NCI-H146 treated with DMSO at 0.1 percent for 48 hours (cell line): ENCODE results near the gene PDK1.
"Not testable (repeated sequence)": the region's sequence is repeated elsewhere in the genome, so short reads cannot be mapped to it uniquely, and the experiment has no call there.

Source experiments
- DNase-seq: peaks from one replicate; lab custom pipeline; 2025; ENCODE audit not compliant: unreplicated experiment; lab: John Stamatoyannopoulos, UW

PDK1 gene

DNA sequence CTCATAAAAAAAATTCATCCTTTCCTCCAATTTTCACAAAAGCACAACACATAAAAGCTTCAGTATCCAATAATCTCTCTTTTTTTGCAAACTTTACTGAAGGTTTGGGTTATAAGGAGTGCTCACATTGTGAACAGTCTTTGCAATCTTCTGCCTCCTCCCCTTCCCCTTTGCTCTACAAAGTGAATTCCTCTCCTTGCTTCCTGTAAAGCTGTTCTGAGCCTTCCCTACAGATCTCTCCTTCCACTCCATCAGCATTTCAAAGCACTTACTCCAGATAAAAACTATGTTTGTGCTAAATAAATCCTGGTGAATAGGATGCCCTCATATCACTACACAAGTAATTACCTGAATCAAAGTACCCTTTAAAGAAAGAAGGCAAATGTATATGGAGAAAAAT is 4.6 kb upstream of the PDK1 start:
- no peak for DNase-seq

DNA sequence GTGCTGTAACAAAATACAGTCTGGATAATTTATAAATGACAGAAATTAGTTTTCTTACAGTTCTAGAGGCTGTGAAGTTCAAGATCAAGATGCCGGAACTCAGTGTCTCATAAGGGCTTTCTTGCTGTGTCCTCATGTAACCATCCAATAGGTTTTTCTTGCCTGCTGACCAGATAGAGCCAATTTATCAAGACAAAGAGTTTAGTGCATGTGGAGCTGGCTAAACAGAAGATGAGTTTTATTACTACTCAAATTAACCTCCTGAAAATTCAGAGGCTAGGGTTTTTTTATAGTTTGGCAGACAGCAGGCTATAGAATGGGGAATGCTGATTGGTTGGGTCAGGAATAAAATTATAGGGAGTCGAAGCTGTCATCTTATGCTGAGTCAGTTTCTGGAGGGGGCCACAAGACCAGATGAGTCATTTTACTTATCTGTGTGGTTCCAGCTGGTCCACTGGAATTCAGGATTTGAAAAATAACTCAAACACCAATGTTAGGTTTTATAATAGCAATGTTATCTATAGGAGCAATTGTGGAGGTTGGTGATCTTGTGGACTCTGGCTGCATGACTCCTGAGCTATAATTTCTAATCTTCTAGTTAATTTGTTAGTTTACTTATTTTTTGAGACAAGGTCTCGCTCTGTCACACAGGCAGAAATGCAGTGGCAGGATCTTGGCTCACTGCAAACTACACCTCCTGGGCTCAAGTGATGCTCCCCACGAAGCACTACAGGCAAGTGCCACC is 3.2 kb upstream of the PDK1 start:
- DNase-seq = no peak

DNA sequence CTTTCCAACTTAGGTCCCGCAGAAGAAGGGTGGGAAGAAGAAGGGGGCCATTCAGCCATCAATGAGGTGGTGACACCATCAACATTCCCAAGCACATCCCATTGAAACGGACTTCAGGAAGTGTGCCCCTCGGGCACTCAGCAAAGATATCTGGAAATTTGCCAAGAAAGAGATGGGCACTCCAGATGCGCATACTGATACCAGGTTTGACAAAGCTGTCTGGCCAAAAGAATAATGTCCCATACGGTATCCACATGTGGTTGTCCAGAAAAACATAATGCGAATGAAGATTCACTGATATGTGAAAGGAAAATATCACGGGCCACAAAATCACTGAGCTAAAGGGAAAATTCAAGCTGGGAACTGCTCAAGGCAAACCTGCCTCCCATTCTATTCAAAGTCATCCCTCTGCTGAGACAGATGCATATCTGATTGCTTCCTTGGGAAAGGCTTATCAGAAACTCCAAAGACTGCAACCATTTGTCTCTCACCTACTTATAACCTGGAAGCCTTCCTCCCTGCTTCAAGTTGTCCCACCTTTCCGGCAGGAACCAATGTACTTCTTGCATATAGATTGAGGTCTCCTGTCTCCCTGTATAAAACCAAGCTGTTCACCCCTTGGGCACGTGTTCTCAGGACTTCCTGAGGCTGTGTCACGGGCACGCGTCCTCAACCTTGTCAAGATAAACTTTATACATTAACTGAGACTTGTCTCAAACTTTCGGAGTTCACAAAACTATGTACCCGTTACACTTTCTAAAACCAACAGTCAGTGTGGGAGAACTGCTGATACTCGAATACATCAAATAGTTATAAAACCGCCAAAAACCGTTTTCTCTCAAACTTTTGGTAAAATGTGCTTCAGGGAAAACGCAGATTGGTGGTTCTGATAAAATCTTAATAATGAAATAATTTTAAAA is 1.3 kb upstream of the PDK1 start:
- no peak for DNase-seq

DNA sequence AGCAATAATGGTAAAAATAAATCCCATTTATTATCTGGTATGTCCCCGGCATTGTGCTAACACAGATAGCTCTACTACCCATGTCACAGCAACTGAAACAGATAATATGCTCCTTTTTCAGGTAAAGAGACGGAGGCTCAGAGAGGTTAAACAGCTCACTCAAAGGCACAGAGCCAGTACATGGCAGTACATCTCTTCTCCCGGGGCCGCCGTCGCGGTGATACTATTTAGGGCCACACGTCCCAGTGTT is 693 bp upstream of the PDK1 start:
- no peak for DNase-seq

DNA sequence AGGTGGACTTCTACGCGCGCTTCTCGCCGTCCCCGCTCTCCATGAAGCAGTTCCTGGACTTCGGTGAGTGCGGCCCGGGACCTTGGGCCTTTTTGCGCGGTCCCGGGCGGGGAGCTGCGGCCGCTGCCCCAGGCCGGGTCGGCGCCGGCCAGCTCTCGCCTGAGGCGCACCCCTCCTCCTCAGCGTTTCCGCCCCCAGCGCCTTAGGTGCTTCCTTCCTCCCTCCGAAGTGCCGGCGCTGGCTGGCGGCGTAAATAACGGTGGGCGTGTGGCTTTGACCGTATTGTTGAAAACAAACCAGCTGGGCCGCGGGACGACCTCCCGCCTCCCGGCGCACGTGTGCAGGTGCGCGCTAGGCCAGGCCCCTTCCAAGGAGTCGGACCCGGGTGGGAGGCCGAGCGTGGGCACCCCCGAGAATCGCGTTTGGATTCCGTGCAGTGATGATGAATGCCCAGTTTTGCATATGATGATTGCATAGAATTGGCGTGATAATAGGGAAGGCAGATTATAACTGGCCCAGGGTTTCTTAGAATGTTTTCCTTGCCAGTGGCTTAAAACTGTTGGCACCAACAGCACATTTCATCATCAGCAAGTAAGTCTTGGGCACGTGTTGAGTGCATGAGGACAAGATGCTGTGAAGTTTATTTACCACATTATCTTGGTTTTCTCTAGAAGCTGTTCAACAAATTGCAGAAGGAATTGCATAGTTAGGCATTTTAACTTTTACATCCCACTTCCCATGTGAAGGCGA is 569 bp downstream of the PDK1 start:
- DNase-seq = peak; percentile 16

DNA sequence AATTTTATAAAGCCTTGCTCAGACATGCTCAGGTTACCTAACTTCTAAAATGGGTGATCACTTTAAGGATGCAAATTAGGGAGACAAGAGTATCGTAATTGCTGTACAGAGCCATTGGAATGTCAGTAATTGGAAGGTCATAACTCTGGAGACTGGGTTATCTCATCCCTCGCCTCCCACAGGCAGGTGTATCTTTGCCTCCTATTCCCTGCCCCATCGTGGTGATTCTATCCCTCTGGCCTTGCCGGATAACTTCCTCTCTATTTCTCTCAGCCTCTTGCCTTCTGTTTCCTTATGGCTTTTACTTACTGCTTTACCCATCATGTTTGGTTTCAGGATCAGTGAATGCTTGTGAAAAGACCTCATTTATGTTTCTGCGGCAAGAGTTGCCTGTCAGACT is 2.5 kb downstream of the PDK1 start:
- no peak for DNase-seq

DNA sequence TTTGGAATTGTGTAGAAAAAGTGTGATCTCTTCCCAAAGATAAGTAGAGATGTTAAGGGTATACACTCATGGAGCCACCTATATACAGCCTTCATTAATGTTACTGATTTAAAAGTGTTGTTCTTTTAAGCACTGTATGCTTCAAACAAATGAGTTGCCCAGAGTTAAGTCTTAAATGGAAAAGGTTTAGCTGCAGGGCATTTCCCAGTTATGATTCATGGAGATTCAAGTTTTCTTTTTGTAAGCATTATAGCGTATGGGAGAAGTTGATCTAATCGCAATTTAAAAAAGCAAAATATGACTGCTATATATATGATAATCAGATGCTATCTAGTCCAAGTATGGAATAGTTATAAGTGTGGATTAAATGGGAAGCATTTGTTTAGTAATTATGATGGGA is 4.8 kb downstream of the PDK1 start:
- DNase-seq = no peak

DNA sequence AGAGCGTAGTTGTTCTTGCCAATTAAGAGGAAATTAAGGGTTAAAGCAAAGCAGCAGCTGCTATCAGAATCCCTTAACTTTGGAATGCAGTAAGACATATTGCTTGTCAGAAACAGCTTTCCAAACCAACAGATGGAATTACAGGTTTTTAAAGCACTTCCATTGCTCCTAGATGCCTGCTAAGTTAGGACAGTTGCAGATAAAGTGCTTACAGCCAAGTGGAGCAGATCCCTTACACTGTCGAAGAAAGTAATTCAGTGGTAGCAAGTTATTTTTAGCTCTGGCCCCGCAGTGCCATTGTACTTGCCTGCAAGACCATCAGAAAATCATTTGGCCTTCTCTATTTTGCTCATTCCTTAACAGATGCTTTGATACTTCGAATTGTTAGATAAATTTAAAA is 5.4 kb downstream of the PDK1 start:
- DNase-seq = no peak

DNA sequence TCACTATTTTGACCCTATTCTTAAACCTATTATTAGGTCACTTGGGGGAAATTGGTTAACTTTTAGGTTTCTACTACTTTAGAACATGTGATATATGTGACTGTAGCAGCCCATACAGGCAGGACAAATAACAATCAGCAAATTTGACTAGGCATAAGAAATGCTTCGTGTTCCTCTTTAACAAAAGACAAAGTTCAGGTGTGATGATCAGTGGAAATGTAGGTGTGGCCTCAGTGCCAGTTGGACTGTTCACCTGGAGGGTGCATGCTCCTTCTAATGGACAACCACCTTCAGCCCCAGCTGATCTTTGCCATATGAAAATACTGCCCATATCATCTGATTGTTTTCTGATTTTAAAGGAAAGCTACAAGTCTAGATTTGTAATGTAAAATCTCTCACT is 6.4 kb downstream of the PDK1 start:
- no peak for DNase-seq

DNA sequence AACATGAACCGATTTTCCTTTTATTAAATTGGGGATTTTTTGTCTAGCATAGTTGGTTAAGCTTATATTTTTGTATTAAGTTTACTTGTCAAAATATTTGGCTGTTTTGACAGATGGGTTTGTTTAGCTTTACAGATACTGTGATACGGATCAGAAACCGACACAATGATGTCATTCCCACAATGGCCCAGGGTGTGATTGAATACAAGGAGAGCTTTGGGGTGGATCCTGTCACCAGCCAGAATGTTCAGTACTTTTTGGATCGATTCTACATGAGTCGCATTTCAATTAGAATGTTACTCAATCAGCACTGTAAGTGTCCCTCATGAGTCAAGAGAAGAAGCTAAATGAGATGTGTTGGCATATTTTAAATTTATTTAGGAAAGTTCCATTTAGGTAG is 8.5 kb downstream of the PDK1 start:
- no peak for DNase-seq

DNA sequence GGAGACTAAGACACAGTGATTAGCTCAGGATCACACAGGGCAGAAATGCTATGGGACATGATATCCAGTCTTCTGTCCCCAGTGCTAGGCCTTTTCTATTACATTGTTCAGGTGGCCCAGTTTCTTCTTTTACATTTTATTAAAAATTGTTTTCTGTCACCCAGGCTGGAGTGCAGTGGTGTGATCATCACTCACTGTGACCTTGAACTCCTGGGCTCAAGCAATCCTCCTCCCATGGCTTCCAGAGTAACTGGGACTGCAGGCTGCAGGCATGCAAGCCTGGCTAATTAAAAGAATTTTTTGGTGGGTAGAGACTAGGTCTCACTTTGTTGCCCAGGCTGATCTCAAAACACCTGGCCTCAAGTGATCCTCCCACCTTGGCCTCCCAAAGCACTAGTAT is 15.4 kb downstream of the PDK1 start:
- DNase-seq = no peak

DNA sequence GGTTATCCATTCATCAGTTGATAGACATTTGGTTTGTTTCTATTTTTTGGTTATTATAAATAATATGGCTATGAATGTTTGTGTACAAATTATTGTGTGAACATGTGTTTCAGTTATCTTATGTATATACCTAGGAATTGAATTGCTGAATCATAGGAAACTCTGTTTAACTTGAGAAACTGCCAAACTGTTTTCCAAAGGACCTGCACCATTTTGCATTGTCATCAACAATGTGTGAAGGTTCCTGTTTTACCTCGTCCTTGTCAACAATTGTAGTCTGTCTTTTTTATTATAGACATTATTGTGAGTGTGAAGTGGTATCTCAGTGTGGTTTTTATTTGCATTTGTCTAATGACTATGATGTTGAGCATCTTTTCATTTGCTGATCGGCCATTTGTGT is 17.1 kb downstream of the PDK1 start:
- no peak for DNase-seq

DNA sequence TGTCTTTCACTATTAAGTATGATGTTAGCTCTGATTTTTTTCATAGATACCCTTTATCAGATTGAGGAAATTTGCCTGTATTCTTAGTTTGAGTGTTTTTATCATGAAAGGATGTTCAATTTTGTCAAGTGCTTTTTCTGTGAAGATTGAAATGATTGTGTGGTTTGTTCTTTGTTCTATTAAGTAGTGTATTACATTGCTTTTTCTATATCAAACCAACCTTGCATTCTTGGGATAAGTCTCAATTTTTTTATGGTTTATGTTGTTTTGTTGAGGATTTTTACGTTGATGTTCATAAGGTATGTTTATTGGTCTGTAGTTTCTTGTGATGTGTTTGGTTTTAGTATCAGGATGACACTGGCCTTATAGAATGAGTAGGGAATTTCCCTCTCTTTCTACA is 19.1 kb downstream of the PDK1 start:
- DNase-seq = no peak

DNA sequence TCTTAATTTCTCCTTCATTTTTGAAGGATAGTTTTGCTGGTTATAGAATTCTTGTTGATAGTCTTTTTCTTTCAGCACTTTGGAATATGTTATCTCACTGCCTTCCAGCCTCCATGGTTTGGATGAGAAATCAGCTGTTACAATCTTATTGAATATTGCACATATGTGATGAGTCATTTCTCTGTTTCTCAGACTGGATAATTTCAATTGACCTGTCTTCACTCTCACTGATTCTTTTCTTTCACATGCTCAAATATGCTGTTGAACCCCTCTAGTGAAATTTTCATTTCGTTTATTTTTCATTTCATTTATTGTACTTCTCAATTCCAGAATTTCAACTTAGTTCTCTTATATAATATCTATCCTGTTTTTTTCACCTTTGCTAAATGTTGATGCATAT is 22.2 kb downstream of the PDK1 start:
- DNase-seq = no peak

DNA sequence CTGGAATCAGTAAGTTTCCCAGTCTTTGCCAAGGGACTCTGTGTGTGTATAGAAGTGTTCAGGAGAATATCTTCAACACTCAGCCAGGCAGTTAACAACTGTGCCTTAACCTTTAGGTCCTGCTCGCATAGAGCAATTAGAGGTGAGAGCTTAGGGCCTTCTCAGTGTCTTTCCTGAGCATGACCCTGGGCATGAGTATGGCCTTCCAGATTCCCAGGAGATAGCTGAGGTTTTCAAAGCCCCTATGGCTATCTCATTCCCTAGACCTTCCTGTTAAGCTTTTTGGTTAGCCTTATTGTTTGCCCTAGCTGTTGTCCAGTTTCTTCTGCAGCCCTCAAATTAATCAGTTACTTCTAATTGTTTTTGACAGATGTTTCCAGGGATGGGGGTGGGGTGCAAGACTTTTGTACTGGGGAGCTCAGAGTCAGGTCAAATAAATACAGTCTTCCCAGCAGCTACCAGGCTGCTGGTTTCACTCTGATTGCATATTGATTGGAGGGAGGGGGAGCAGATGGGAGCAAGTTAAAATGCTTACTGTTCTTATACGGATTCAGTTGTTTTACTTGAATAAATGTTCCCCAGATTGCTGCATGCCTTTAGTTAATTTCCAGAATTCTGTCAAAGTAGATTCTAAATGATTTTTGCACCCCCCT is 23.1 kb downstream of the PDK1 start:
- no peak for DNase-seq

DNA sequence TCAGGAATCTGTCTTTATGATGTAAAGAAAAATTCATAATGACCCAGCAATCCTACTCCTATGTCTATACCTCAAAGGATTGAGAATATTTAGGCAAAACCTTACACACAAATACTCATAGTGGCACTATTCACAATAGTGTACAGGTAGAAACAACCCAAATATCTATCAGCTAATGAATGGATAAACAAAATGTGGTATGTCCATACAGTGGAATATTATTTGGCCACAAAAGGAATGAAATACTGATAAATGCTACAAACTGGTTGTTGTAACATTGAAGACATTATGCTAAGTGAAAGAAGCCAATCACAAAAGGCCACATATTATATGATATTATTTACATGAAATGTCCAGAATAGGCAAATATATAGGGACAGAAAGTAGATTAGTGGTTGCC is 24.7 kb downstream of the PDK1 start:
- no peak for DNase-seq

DNA sequence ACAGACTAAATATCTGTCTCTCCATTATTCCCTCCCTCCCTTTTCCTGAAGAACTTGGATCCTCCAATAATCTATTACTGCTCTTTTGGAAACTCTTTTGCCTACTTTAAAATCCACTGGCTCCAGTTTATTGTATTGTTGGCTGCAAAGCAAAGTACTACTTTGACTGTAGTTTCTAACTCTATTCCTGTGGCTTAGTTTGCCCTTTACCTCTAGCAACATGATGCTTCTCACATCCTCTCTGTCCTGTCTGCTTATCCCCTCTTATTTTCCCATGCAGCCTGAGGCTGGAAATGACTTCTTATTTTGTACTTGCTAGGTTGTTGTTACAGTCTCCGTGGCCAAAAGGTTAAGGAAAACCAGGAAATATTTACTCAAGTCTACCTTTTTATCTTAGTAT is 26.8 kb downstream of the PDK1 start:
- no peak for DNase-seq

DNA sequence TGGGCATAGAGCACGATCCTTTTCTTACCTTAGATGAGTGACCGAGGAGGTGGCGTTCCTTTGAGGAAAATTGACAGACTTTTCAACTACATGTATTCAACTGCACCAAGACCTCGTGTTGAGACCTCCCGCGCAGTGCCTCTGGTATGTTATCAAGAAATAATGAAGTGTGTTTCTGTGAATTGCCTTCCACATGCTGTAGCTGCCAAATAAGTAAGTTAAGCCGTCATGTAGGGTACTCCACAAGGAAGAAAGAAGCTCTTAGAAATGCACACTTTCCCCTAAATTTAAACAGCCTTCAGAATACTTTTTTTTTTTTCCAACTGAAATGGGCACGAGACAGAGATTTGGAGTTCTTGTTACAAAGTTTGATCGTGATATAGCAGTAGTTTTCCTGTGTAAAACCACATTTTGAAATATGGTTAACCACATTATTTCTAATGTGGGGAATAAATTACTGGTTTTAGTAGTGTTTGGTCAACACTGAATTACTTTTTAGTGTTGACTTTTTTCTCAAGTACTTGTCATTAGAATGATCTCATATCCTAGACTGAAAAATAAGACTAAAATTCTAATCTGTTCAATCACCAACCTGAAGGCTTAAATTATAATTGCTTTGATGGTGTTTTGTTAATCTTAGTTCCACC is 30.5 kb downstream of the PDK1 start:
- DNase-seq = no peak

DNA sequence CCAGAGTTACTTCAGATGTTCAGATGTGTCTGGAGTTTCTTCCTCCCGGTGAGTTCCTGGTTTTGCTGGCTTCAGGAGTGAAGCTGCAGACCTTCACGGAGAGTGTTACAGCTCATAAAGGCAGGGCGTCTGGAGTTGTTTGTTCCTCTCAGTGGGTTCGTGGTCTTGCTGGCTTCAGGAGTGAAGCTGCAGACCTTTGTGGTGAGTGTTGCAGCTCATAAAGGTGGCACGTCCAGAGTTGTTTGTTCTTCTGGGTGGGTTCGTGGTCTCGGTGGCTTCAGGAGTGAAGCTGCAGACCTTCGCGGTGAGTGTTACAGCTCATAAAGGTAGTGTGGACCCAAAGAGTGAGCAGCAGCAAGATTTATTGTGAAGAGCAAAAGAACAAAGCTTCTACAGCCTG is 31.3 kb downstream of the PDK1 start:
- DNase-seq = not testable (repeated sequence)

DNA sequence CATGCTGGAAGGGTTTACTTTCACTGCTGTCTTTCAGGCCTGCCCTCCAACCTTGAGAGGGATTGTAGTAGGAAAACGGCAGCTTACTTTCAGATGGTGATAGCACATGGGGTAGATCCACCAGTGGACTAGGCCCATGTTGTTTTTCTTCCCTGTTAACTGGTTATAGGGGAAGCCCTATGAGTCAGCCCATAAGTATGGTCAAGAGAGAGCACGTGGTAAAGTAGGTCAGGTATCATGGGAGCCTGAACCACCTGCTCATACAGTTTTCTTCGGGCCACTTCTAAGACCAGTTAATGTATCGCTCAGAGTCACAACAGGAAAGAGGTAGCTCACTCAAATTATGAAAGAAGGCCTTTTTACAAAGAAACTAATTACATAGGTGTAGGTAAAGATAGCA is 33.0 kb downstream of the PDK1 start:
- no peak for DNase-seq

DNA sequence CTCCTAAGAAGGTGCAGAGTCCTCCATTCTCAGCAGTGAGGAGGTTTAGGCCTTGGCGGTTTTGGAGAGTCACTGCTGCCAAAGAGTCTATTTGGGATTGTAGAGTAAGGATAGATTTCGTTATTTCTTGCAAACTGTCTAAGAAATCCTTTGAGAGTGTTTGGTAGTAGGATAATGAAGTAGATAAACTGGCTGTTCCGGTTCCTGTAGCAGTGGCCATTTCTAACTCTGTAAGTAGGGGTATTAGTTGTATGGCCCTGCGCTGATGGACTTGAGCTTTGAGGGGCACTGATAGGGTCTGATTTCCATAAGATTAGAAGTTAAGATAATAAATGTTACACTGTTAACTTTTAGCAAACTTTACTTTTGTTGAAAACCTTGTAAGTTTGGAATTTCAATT is 35.5 kb downstream of the PDK1 start:
- DNase-seq = not testable (repeated sequence)
